GM18502 (cell line): ENCODE results near the gene SYCP1.
"Not testable (repeated sequence)": the region's sequence is repeated elsewhere in the genome, so short reads cannot be mapped to it uniquely, and the experiment has no call there.

Experiments used
- ATAC-seq: cut with Tn5 transposase; IDR thresholded peaks from one replicate; pipeline ENCODE4 v1.9.1; 2021; ENCODE audit warnings: mild to moderate bottlenecking; ENCODE audit not compliant: unreplicated experiment, poor library complexity

SYCP1 gene, protein sequence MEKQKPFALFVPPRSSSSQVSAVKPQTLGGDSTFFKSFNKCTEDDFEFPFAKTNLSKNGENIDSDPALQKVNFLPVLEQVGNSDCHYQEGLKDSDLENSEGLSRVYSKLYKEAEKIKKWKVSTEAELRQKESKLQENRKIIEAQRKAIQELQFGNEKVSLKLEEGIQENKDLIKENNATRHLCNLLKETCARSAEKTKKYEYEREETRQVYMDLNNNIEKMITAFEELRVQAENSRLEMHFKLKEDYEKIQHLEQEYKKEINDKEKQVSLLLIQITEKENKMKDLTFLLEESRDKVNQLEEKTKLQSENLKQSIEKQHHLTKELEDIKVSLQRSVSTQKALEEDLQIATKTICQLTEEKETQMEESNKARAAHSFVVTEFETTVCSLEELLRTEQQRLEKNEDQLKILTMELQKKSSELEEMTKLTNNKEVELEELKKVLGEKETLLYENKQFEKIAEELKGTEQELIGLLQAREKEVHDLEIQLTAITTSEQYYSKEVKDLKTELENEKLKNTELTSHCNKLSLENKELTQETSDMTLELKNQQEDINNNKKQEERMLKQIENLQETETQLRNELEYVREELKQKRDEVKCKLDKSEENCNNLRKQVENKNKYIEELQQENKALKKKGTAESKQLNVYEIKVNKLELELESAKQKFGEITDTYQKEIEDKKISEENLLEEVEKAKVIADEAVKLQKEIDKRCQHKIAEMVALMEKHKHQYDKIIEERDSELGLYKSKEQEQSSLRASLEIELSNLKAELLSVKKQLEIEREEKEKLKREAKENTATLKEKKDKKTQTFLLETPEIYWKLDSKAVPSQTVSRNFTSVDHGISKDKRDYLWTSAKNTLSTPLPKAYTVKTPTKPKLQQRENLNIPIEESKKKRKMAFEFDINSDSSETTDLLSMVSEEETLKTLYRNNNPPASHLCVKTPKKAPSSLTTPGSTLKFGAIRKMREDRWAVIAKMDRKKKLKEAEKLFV

DNA sequence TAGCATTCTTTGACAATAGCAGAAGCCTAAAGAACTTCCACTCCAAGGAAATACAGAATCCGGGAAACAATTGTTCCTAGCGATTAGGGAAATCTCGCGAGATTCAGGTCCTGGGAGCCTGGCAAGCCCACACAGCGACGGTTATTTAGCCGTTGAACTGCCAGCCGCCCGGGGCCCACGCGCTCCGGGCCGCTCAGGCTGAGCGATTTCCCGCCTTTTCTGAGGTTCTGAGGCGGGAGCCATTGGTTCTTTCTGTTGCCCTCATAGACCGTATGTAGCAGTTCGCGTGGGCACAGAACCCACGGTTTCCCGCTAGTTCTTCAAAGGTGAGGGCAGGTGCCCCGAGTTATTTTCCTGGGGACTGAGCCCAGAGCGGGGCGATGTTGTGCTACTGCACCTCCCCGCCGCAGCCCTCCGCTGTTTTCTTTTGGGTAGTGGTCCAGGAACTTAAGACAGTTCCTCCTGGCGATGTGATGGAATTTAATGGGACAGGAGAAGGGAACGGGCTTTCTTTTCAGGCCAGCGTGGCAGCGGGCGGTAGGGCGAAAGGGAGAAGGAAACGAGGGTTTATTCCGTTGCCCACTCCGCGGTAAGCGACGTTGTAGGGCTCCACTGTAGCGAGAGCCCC is at the start of gene SYCP1:
Gene SYCP1 (plus strand): TSS at position 171 of the 628 bp plus-strand sequence. CDS start 602 bp downstream, outside the sequence.
- no peak for ATAC-seq

- no peak for ATAC-seq
Measured at GRCh38 chr1:114819869-114820268, 34.8 kb upstream of the SYCP1 start.

DNA sequence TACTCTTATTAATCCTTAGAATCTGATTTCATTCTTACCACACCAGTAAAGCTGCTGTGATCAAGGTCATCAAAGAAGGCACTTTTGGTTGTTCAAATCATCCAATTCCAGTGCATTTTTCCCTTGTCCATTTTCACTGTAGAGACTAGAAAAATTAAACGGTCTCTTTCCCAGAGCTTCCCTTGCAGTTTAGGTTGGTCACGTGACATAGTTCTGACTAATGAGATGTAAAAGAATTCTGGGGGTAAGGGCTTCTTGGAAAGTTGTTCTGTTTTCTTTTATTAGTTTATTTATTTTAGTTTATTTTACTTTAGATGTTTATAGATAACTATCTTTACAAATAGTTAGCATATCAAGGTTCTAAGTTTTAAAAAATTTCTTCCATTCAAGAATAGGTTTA is 34.3 kb upstream of the SYCP1 start:
- no peak for ATAC-seq

- no peak for ATAC-seq
Measured at GRCh38 chr1:114821978-114822377, 32.7 kb upstream of the SYCP1 start.

DNA sequence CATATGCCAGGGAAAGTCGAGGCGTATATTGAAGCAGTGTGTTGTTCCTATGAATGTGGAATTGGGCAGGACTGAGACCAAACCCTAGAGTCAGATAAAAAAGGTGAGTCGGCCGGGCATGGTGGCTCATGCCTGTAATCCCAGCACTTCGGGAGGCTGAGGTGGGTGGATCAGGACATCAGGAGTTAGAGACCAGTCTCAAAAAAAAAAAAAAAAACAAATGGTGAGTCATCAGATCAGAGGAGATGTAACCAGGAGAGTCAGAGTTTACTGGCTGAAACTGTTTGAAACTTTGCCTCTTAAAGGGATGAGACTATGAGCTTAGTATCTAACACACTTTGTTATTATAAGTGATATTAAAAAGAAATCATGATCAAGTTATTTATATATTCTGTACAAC is 26.4 kb upstream of the SYCP1 start:
- no peak for ATAC-seq

- ATAC-seq = not testable (repeated sequence)
Measured at GRCh38 chr1:114830075-114830474, 24.6 kb upstream of the SYCP1 start.

DNA sequence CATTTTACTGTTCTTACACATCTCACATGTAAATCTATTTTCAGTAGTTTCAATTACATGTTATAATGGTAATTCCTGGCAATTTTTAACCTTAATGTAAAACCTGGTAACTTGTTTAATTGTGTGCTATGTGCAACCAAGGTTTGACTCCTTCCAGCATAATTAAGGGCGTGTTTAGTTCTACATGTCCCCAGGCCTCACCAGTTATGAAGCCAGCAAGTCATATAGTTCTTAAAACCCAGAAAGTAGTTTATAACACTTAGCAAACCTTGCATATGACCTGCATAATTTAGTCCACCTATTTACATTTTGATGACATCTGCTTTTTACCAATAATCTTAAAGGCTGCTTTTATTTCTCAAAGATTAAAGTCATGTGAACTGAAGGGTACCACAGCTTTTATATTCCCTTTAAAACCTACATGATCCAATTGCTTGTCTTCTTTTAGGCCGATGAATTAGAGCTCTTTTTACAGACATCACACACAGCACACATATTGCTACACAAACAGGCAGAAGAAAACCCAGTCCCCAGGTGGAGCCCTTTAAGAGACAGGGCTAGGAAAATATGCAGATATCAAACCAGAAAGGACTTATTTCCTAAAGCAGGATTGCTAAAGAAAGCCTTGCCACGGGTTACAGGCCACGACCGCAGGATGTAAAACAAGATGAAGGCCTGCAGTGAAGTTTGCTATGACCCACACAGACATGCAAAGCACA is 23.2 kb upstream of the SYCP1 start:
- ATAC-seq = no peak

DNA sequence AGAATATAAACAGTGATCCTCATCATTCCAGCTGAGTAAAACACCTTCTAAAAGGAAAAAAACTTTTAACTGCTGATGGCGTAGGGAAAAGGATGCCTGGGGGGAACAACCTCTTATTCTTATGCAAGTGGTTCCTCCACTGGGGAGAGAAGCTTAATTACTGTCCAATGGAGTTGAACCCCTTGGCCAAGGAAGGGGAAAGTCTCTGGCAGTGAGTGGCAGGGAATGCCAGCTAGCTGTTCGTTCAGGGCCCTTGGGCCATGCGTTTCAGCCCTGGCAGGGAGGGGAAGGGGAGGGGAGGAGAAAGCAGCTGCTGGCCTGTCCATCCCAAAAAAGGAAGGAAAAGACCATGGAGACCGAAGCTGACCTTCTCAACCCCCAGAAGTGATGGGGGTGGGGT is 22.6 kb upstream of the SYCP1 start:
- ATAC-seq = no peak

DNA sequence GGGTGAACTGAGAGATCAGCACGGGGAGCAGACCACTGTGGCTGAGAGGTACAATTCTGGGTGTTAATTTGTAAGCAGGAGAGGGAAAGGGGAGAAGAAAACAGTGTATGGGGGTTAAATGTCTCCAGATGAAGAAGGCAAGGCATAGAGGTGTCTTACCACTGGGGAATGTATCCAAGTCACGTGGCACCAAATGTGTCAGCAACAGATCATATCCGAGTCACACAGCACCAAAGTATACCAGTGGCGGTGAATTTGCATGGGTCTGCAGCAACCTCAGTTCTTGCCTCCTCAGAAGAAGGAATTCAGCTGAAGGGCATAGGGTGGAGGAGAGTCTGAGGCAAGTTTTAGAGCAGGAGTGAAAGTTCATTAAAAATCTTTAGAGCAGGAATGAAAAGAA is 21.2 kb upstream of the SYCP1 start:
- no peak for ATAC-seq

GRCh38 chr1:114844270-114844669 is 10.4 kb upstream of the SYCP1 start:
- no peak for ATAC-seq

DNA sequence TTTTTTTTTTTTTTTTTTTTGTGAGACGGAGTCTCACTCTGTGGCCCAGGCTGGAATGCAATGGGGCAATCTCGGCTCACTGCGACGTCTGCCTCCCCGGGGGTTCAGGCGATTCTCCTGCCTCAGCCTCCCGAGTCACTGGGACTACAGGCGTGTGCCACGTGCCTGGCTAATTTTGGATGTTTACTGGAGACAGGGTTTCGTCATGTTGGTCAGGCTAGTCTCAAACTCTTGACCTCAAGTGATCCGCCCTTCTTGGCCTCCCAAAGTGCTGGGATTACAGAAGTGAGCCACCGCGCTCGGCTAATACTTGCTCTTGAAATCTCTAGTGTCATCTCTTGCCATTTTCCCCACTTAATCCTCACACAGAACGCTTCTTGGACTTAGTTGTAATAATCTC is 1.1 kb upstream of the SYCP1 start:
- ATAC-seq = no peak

DNA sequence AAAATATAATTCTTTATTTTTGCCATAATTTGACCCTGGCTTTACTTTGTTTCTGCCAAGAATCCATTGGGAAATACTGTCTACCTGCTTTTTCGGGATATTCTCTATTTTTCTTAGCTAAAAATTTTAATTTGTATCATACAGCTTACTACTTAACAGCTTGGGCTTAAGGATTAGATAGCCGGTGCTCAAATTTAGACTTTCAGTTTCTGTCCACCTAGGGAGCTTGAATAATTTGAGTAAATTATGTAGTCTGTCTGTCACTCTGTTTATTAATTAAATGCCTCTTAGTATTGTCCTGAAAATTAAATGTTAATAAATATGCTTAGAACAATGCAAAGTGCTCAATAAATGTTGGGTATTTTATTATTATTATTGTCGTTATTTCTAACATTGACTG is 6.7 kb downstream of the SYCP1 start:
- ATAC-seq = no peak

GRCh38 chr1:114892194-114892918 is 37.7 kb downstream of the SYCP1 start:
- ATAC-seq = no peak

GRCh38 chr1:114896795-114897194 is 42.1 kb downstream of the SYCP1 start:
- ATAC-seq = no peak

DNA sequence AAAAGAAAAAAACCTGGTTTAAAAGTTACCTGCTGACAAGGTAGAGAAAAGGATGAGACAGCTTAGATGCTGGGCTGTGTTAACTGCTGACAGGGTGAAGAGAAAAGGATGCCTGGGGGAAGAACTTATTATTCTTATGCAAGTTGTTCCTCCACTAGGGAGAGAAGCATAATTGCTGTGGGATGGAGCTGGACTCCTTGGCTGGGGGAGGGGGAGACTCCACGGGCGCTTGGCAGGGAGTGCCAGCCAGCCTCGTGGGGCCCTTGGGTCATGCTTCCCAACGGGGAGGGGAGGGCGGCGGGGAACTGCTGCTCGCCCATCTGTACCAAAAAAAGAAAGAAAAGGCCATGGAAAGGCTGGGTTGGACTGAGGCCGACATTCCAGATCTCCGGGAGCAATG is 47.2 kb downstream of the SYCP1 start:
- no peak for ATAC-seq

- no peak for ATAC-seq
Measured at GRCh38 chr1:114902343-114902742, 47.7 kb downstream of the SYCP1 start.

- no peak for ATAC-seq
Measured at GRCh38 chr1:114903480-114903879, 48.8 kb downstream of the SYCP1 start.

- not testable (repeated sequence) for ATAC-seq
Measured at GRCh38 chr1:114915720-114916119, 61.1 kb downstream of the SYCP1 start.

- no peak for ATAC-seq
Measured at GRCh38 chr1:114926607-114927006, 71.9 kb downstream of the SYCP1 start.
